Activated naive CD8-positive, alpha-beta T cell treated with anti-CD3 and anti-CD28 coated beads, Interleukin-2, amount 10 ng/mL, durations not matched to agents 7 days and 5 days (primary cell): ENCODE measurements around the gene ARHGAP27. TPM values are rescaled to one million over a fixed set of nuclear protein-coding genes. Genes with fewer than 3 reads are reported as not detected.

Source experiments
- ATAC-seq: fragments of 150-1000 bp; cut with Tn5 transposase; one replicate; pipeline ENCODE4 v1.10.0; 2021; ENCODE audit warnings: low read depth, moderate library complexity
- POLR2A ChIA-PET: fragments of 350-600 bp; sonication (Branson Sonifier 250); formaldehyde crosslinking; loops from one replicate; lab custom pipeline; 2021; ENCODE audit warnings: antibody characterized with exemption; lab: Charles Lee
- DNase-seq: peaks from one replicate; pipeline ENCODE4 v3.0.0; 2021
- H3K27ac Mint-ChIP-seq: one replicate; pipeline ENCODE4 v1.8.0; 2022; ENCODE audit warnings: mild to moderate bottlenecking, mixed read lengths
- H3K27me3 Mint-ChIP-seq: one replicate; pipeline ENCODE4 v1.8.0; 2022; ENCODE audit warnings: mild to moderate bottlenecking, moderate library complexity, mixed read lengths
- H3K36me3 Mint-ChIP-seq: one replicate; pipeline ENCODE4 v1.8.0; 2021; ENCODE audit warnings: mild to moderate bottlenecking, mixed read lengths
- H3K4me1 Mint-ChIP-seq: one replicate; pipeline ENCODE4 v1.8.0; 2021; ENCODE audit warnings: mixed read lengths
- H3K4me3 Mint-ChIP-seq: one replicate; pipeline ENCODE4 v1.8.0; 2022; ENCODE audit warnings: mild to moderate bottlenecking, moderate library complexity, mixed read lengths
- H3K9me3 Mint-ChIP-seq: one replicate; pipeline ENCODE4 v1.8.0; 2021; ENCODE audit warnings: mixed read lengths
- total RNA-seq, 2 experiments: library from RNA; stranded (reverse); gene quantifications; one replicate each; pipeline ENCODE4 v1.2.3, GENCODE V29; 2021

ARHGAP27 gene
- total RNA-seq, 2 experiments from 2014 or later = 99.8 to 114 TPM

DNA sequence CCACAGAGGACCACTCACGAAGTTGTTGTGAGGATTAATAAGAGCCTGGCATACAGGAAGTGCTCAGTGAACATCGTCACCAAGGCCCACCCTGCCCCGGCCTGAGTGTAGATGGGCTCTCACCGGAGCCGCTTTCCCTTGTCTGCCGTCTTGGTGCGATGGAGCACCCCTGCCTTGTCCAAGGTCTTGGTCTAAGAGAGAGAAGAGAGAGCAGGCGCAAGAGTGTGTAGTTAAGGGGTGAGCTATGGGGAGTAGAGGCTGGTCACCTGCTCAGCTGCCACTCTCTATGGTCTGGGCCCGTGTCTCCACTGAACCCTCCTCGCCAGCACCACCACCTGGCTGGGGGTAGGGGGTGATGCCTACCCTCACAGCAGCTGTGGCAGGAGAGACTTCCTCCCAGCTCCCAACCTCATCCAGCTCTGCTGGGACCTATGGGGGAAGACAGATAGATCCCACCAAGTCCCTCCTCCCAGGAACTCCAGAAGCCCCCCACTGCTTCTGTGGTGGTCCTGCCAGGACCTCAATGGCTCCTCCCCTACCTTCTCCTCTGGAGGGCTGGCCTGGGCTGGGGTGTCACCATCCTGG lies 28.7 kb downstream of the ARHGAP27 start:
- Mint-ChIP-seq H3K27me3 (no peaks in the 10 kb centered on the region), H3K4me1 (peaks cover 20% of the 10 kb centered on the region), H3K4me3 (no peak overlapping the region), H3K9me3 (no peaks in the 10 kb centered on the region), H3K27ac (no peak overlapping the region), H3K36me3 (peaks cover 39% of the 10 kb centered on the region)
- POLR2A ChIA-PET = no interaction called here
- no peak for DNase-seq
- ATAC-seq = no peak

DNA sequence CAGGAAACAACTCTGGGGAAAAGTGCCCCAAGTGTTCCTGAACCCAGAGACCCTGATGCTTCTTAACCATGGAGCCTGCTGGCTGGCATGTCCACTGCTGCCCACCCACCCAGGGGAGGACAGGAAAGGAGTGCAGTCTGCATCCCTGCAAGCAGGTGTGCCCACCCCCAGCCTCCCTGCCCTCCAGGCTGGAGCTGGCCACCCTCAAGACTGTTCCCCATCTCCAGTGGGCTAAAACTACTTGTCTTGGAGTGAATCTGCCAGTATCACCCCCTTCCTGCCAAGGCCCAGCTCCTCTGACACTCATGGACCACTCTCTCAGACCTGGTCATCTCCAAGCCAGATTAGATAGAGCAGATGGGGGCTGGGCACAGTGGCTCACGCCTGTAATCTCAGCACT lies 29.8 kb downstream of the ARHGAP27 start:
- Mint-ChIP-seq H3K36me3 (peaks cover 35% of the 10 kb centered on the region), H3K27me3 (no peaks in the 10 kb centered on the region), H3K9me3 (no peaks in the 10 kb centered on the region), H3K4me3 (no peak overlapping the region), H3K4me1 (peaks cover 9% of the 10 kb centered on the region), H3K27ac (no peak overlapping the region)
- DNase-seq (no peak), ATAC-seq (no peak)
- POLR2A ChIA-PET = no interaction called here

DNA sequence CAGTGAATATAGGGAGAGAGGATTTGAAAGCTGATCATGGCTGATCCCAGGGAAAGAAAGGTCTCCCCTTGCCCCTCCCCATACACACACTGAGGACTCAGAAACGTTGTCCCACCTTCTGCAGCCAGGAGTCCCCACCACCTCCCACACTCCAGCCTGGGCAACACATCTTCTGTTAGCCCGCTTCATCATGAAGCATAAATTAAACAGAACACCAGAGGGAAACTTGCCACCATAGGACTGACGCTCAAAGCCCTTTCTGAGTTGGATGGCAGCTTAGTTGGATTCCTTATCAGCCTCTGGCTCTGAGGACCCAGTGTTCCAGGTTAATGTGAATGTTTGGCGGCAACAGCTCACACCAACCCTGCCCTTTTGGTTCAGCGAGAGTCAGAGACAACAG lies 33.9 kb downstream of the ARHGAP27 start:
- DNase-seq (no peak), ATAC-seq (no peak)
- no peaks in the 10 kb centered on the region for H3K9me3 Mint-ChIP-seq
- no peak overlapping the region for H3K4me3 Mint-ChIP-seq
- POLR2A ChIA-PET = interaction anchor here (1.0 kb wide), 1 partner anchor 11 kb away, joined by 3 read pairs; no protein-coding TSS in a partner anchor
- H3K27ac Mint-ChIP-seq = no peak overlapping the region
- no peaks in the 10 kb centered on the region for H3K27me3 Mint-ChIP-seq
- H3K4me1 Mint-ChIP-seq = peaks cover 2% of the 10 kb centered on the region
- H3K36me3 Mint-ChIP-seq = peaks cover 28% of the 10 kb centered on the region

DNA sequence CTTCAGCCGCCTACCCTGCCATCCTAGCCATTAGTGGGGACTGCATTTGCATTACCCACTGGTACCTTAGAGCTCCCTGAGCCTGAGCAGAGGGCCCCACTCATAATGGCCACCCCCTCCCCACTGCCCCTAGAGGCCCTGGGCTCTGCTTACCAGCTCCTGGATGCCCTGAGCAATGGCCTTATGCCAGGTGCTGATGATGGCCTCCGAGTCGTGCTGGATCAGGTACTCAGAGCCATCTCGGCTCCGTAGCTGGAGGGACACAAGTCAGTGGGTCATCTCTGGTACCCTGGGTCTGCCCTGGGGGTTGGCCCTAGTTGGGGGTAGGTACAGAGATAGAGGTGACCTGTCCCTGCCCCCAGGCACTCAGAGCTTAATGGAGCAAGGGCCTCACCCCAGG lies 34.9 kb downstream of the ARHGAP27 start:
- POLR2A ChIA-PET = interaction anchor here (0.9 to 1.0 kb wide), 2 partner anchors 12 to 120 kb away, joined by 3 read pairs; no protein-coding TSS in a partner anchor
- ATAC-seq = no peak
- peaks cover 2% of the 10 kb centered on the region for H3K4me1 Mint-ChIP-seq
- no peak for DNase-seq
- no peak overlapping the region for H3K27ac Mint-ChIP-seq
- no peaks in the 10 kb centered on the region for H3K9me3 Mint-ChIP-seq
- H3K4me3 Mint-ChIP-seq = no peak overlapping the region
- no peaks in the 10 kb centered on the region for H3K27me3 Mint-ChIP-seq
- H3K36me3 Mint-ChIP-seq = peaks cover 23% of the 10 kb centered on the region

DNA sequence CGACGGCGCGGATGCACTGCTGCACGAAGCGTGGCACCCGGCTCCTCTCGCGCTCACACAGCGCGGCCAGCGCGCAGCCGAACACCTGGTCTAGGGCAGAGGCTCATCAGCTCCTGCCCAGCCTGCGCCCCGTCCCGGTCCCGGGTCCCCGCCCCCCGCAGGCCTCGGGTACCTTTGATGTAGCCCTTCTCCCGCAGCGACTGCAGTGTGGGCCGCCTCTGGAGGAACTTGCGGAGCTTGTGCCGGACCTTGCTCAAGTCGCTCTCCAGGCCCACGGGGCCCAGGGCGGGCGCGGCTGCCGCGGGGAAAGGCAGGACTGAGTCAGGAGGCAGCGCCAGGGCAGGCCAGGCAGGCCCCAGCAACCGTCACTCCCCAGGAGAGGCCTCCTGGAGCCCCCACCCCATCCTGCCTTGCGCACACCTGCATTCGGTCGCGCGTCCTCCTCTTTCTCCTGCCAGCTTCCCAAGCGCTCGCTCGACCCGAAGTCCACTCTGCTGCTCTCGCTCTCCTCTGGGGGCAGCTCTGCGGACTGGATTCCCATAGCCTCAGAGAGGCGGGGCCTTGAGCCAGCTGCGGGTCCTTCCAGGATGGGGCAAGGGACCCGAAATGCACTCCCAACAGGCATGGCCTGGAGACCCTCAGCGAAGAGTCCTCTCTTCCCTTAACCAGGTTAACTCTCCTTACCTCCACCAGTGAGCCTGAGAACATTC lies 36.0 kb downstream of the ARHGAP27 start:
- Mint-ChIP-seq H3K36me3 (peaks cover 20% of the 10 kb centered on the region), H3K9me3 (no peaks in the 10 kb centered on the region), H3K4me3 (no peak overlapping the region), H3K27me3 (no peaks in the 10 kb centered on the region), H3K4me1 (peaks cover 4% of the 10 kb centered on the region), H3K27ac (peak overlapping the region; percentile 56)
- DNase-seq (no peak), ATAC-seq (no peak)
- POLR2A ChIA-PET = interaction anchor here (0.6 to 1.1 kb wide), 4 partner anchors 13 to 776 kb away, joined by 3 read pairs; no protein-coding TSS in a partner anchor

DNA sequence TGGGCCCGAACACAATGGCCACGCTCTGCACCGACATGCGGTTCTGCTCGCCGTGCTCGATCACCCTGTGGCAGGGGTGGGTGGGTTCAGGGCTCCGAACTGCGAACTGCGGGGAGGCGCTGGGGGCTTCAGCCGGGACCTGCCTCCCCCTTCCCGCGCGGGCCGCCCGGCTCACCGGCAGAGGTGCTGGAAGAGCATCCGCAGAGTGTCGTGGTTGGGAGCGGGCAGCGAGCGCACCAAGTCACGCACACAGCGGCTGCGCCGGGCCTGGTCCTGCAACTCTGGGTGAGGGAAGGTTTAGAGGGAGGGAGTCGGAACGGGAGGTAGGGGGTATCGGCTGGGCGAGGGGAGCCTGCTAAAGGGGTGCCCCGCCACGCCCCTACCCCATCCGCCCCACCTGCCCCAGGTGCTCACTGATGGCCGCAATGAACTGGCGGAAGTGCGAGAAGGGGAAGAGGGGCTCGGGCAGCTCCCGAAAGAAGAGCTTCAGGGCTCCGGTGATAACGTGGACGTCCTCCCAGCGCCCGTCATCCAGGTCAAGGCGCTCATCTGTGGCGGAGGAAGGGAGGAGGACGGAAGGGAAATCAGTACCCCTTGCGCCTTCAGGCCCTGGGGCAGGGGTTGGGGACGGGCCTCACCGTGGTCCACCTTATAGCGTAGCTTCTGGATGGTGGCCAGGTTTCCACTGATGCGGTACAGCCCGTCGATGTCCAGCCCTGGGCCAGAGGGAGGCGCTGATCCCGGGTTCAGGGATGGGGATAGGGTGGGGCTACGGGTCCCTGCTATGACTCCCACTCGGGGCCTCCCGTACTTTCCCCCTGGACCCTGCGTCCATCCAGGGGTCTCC lies 36.9 kb downstream of the ARHGAP27 start:
- no peak overlapping the region for H3K4me3 Mint-ChIP-seq
- H3K27ac Mint-ChIP-seq = no peak overlapping the region
- H3K36me3 Mint-ChIP-seq = peaks cover 15% of the 10 kb centered on the region
- ATAC-seq = no peak
- no peaks in the 10 kb centered on the region for H3K9me3 Mint-ChIP-seq
- POLR2A ChIA-PET = interaction anchor here (1.1 to 1.4 kb wide), 2 partner anchors 13 to 35 kb away, joined by 3 to 4 read pairs; no protein-coding TSS in a partner anchor
- no peaks in the 10 kb centered on the region for H3K27me3 Mint-ChIP-seq
- no peak for DNase-seq
- peaks cover 9% of the 10 kb centered on the region for H3K4me1 Mint-ChIP-seq

DNA sequence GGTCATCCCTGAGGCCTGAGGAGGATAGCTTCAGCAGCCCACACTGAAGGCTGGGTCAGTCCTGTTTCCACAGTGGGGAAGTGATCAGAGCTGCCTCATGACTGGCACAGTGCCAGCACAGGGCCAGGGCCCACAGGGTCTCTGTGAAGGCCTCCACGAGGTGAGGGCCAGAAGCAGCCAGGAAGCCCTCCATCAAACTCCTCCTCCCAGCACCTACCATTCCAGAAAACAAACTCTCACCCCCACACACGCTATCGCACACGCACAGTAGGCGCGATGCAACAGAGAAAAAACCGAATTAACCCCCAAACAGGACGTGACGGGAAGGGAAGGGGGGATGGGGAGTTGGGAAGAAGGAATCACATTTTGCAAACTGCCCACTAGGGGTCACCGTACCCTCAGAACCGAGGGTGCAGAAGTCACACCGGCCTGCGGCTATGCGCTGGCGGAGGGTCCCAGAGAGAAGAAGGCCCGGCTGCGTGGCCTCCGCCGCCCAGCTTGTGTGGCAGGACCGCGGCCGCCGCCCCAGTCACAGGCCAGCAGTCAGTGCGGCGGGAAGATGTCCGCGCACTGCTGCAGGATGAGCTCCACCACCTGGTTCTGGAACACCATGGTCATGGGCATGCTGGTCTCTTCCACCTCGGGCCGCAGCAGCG lies 37.6 kb downstream of the ARHGAP27 start:
- Mint-ChIP-seq H3K9me3 (no peaks in the 10 kb centered on the region), H3K4me1 (peaks cover 9% of the 10 kb centered on the region), H3K36me3 (peaks cover 12% of the 10 kb centered on the region), H3K27ac (no peak overlapping the region), H3K4me3 (no peak overlapping the region), H3K27me3 (no peaks in the 10 kb centered on the region)
- DNase-seq (no peak), ATAC-seq (no peak)
- POLR2A ChIA-PET = interaction anchor here (1.1 to 1.6 kb wide), 3 partner anchors 14 to 234 kb away, joined by 3 to 6 read pairs (median 4); partner anchors contain the start of gene HEXIM2

DNA sequence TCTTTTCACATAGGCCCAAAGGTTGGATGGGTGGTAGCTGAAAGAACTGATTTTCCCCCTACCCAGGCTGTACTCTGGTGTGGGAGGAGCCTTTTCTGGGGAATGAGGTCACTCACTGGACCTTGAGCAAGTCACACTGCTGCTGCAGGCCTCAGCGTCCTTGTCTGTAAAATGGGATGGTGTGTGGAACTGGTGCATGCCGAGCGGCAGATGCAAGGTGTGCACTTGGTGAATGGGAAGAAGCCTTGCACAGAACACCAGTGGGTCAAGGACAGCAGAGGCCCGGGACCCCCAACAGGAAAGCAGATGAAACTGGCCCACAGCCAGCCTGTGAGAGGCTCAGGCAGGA lies 38.1 kb downstream of the ARHGAP27 start:
- POLR2A ChIA-PET = interaction anchor here (1.4 to 1.6 kb wide), 2 partner anchors 14 to 233 kb away, joined by 4 to 6 read pairs; partner anchors contain the start of gene HEXIM2
- no peak for ATAC-seq
- Mint-ChIP-seq H3K27ac (no peak overlapping the region), H3K9me3 (no peaks in the 10 kb centered on the region), H3K27me3 (no peaks in the 10 kb centered on the region), H3K4me3 (no peak overlapping the region), H3K36me3 (peaks cover 12% of the 10 kb centered on the region), H3K4me1 (peaks cover 9% of the 10 kb centered on the region)
- no peak for DNase-seq

DNA sequence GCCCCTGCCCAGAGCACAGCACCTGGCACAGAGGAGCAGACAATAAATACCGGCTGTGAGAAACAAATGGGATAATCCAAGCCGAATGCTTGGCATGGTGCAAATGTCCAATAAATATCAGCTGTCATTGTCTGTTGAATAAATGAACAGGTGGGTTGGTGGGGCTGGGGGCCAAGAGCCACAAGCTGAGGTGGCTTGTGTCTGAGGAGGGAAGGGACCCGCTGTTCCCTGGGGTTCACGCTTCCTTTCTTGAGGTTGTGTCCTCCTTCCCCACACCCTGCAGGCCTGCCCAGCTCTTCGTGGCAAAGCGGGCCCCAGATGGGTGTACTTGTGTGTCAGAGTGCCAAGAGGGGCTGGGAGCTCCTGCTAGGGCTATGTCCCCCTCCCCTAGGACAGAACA lies 38.6 kb downstream of the ARHGAP27 start:
- Mint-ChIP-seq H3K4me1 (peaks cover 10% of the 10 kb centered on the region), H3K36me3 (peaks cover 11% of the 10 kb centered on the region), H3K27me3 (no peaks in the 10 kb centered on the region), H3K9me3 (no peaks in the 10 kb centered on the region), H3K27ac (no peak overlapping the region), H3K4me3 (no peak overlapping the region)
- POLR2A ChIA-PET = interaction anchor here (1.3 to 1.6 kb wide), 3 partner anchors 15 to 233 kb away, joined by 3 to 6 read pairs (median 4); partner anchors contain the start of gene HEXIM2
- ATAC-seq = no peak
- no peak for DNase-seq

DNA sequence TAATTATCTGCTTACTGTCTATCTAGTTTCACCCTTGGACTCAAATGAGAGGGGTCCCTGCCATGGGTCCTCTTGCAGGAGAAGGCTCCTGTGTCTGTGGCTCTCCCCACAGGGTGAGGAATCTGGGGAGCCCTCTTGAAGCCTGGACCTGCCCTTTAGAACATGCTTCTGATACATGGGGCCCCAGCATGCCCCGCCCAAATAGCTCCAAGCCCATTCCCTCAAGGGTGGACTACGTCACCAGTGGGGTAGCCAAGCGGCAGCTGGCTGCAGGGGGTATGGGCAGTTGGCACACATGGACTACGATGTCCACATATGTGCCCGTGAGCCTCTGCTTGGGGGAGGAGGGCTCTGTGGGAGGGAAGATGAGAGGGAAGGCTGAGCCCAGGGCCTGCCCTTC lies 39.3 kb downstream of the ARHGAP27 start:
- Mint-ChIP-seq H3K4me3 (no peak overlapping the region), H3K36me3 (peaks cover 8% of the 10 kb centered on the region), H3K4me1 (peaks cover 17% of the 10 kb centered on the region), H3K9me3 (no peaks in the 10 kb centered on the region), H3K27me3 (peaks cover 2% of the 10 kb centered on the region), H3K27ac (no peak overlapping the region)
- DNase-seq = no peak
- POLR2A ChIA-PET = interaction anchor here (0.7 to 1.3 kb wide), 2 partner anchors 19 to 81 kb away, joined by 3 read pairs; no protein-coding TSS in a partner anchor
- no peak for ATAC-seq

DNA sequence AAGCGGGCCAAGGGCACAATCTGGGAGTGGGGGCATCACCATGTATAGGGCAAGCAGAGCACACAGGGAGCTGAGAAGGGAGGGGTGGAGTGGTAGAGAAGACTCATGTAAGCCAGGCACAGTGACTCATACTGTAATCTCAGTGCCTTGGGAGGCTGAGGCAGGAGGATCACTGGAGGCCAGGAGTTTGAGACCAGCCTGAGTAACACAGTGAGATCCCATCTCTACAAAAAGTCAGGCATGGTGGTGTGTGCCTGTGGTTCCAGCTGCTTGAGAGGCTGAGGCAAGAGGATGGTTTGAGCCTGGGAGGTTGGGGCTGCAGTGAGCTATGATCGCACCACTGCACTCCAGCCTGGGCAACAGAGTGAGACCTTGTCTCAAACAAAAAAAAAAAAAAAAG lies 40.8 kb downstream of the ARHGAP27 start:
- Mint-ChIP-seq H3K27me3 (peaks cover 7% of the 10 kb centered on the region), H3K36me3 (peaks cover 4% of the 10 kb centered on the region), H3K9me3 (no peaks in the 10 kb centered on the region), H3K4me1 (peaks cover 24% of the 10 kb centered on the region), H3K27ac (no peak overlapping the region), H3K4me3 (no peak overlapping the region)
- no peak for DNase-seq
- POLR2A ChIA-PET = interaction anchor here (0.6 to 1.1 kb wide), 3 partner anchors 40 to 177 kb away, joined by 3 read pairs; no protein-coding TSS in a partner anchor
- ATAC-seq = no peak

DNA sequence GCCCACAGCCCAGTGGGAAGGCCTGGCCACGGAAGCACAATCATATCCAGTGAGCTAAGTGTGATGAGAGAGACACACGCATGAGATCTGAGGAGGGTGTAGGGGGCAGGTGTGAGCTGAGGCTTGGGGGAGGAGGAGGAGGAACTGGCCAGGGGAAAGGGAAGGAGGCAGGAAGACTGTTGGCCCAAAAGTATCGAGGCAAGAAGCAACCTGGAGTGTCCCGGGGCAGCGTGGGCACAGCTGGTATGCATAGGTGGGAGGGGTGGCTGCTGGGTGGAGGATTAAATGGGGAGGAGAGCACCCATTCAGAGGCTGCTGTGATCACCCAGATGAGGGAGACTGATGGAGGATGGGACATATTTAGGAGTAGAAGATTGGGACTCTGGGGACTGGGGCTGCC lies 41.4 kb downstream of the ARHGAP27 start:
- no peaks in the 10 kb centered on the region for H3K9me3 Mint-ChIP-seq
- H3K4me1 Mint-ChIP-seq = peaks cover 24% of the 10 kb centered on the region
- DNase-seq = no peak
- POLR2A ChIA-PET = interaction anchor here (0.6 to 1.1 kb wide), 2 partner anchors 143 to 176 kb away, joined by 3 read pairs; no protein-coding TSS in a partner anchor
- H3K36me3 Mint-ChIP-seq = peaks cover 2% of the 10 kb centered on the region
- no peak overlapping the region for H3K4me3 Mint-ChIP-seq
- ATAC-seq = no peak
- peaks cover 7% of the 10 kb centered on the region for H3K27me3 Mint-ChIP-seq
- H3K27ac Mint-ChIP-seq = peak overlapping the region; percentile 44
